ENCODE results near the gene HOXB5. TPM values are rescaled to one million over a fixed set of nuclear protein-coding genes. Genes with fewer than 3 reads are reported as not detected.

Gene HOXB5
- total and polyA plus RNA-seq, 2 donors (not counting 1 experiment from before 2014, with no cell fraction given): not detected

DNA sequence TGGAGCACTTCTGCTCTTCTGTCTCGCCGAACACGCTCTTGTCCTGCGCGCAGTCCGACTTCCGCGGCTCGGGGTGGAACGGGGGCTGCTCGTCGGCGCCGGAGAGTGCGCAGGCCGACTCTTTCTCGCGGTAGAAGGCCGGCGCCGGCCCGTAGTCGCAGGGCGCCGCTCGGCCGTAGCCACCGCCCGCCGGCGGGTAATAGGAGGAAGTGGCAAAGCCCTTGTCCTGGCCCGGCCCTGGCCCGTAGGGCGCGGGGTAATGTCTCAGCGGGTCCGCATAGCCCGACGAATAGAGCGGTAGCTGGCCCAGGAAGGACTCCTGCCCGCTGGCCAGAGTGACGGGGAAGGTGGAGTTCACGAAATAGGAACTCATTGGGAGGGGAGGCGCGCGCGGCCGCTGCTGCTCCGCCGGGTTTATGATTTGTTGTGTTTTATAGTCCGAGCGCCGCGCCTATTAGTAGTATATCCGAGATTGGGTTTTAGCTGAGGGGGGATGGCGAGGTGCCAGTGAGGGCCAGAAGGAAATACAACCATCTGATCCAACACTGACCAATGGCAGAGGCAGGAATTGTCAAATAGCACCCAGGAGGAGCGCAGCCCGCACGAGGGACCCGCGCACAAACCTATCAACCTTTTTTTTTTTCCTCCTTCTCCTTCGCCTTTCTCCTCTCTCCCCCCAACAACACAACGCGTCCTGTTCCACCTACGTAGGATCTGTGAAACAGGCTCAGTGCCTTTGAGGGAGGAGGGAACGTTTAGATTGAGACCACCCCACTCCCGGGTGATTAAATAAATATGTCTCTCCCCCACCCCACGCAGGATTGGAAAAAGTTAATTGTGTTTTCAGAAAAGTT, 4.4 kb upstream of the HOXB5 start:
- peak overlapping the region; percentile 56 for H3K27ac Mint-ChIP-seq
- 3% methylated on average over 58 of the region's 68 CpGs for WGBS (ENCODE audit: insufficient coverage)
- TF ChIP-seq CTCF (IDR thresholded peaks at IDR 0.05) (no peak), EZH2 (IDR thresholded peaks at IDR 0.05; ENCODE audit: borderline replicate concordance, insufficient read depth, low read depth, low read length, poor library complexity, severe bottlenecking) (peak; percentile 86)
- H3K4me2 ChIP-seq (replicated peaks; ENCODE audit: low read depth, low read length, poor library complexity, severe bottlenecking): peak overlapping the region; percentile 94
- peak overlapping the region; percentile 81 for H3K4me3 Mint-ChIP-seq
- H3K4me3 ChIP-seq (ENCODE audit: control extremely low read depth in 1 of 5, extremely low read depth in 1 of 5, insufficient read depth in 1 of 5, low read depth in 2 of 5, low read length in 4 of 5): peak overlapping the region in 4 of 5 experiments; percentile 28 to 63 (median 46)
- H3K9me3 ChIP-seq (ENCODE audit: control extremely low read depth in 1 of 3, control insufficient read depth in 2 of 3, insufficient read depth in 1 of 3, low read length in 2 of 3): peaks cover 0 to 24% (median 0%) of the 10 kb centered on the region in 3 donors
- peaks cover 85% of the 10 kb centered on the region for H3K27me3 Mint-ChIP-seq
- no peaks in the 10 kb centered on the region for H3K79me2 ChIP-seq (ENCODE audit: control insufficient read depth, insufficient read depth, low read length)
- ChIA-PET CTCF (interaction anchor here (0.7 to 1.1 kb wide), 4 partner anchors 8 to 97 kb away, joined by 3 to 6 read pairs (median 4); no protein-coding TSS in a partner anchor), POLR2A (no interaction called here)
- no peaks in the 10 kb centered on the region for H3K36me3 ChIP-seq (replicated peaks in 1 of 2; ENCODE audit: control extremely low read depth in 1 of 2, control insufficient read depth in 1 of 2, extremely low read depth in 1 of 2, insufficient read depth in 2 of 2, low read length in 1 of 2)
- peak overlapping the region; percentile 73 for H2AFZ ChIP-seq (ENCODE audit: insufficient read depth, low read depth, low read length, poor library complexity, severe bottlenecking)
- H4K20me1 ChIP-seq (ENCODE audit: control insufficient read depth, insufficient read depth, low read length, poor library complexity, severe bottlenecking): peaks cover 8% of the 10 kb centered on the region
- peak; percentile 82 for DNase-seq
- intact Hi-C loops (cut with micrococcal nuclease): loop anchor here (2.0 to 5.0 kb wide), 2 partner anchors 13 to 129 kb away; partner anchors contain the start of genes HOXB13 and HOXB7
- no peaks in the 10 kb centered on the region for H3K9me3 Mint-ChIP-seq (ENCODE audit: insufficient read depth)
- no peak overlapping the region for H3K27ac ChIP-seq (ENCODE audit: low read length in 2 of 2)
- peaks cover 42% of the 10 kb centered on the region for H3K4me1 Mint-ChIP-seq
- H3K4me1 ChIP-seq (ENCODE audit: control insufficient read depth in 2 of 2, insufficient read depth in 2 of 2, low read length in 2 of 2): peaks cover 45 to 50% of the 10 kb centered on the region in 2 donors
- H3K27me3 ChIP-seq (replicated peaks in 1 of 4; ENCODE audit: control extremely low read depth in 1 of 4, control insufficient read depth in 3 of 4, insufficient read depth in 4 of 4, low read length in 3 of 4): peaks cover 0 to 99% (median 75%) of the 10 kb centered on the region in 4 experiments
- peak; percentile 46 for ATAC-seq (ENCODE audit: low read depth)
- peak overlapping the region; percentile 67 for H3K9ac ChIP-seq (ENCODE audit: low read length)

DNA sequence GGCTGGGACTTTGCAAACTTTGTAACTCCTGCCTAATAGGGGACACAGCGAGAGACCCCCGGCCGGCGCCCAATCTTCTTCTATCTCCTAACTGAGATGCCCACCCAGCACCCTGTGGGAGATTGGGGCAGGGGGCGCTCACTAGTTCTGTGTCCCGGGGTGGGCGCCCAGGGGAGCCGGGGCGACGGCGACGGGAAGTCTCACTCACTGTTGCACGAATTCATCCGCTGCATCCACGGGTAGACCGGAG, 3.9 kb upstream of the HOXB5 start:
- TF ChIP-seq CTCF (IDR thresholded peaks at IDR 0.05) (no peak), EZH2 (IDR thresholded peaks at IDR 0.05; ENCODE audit: borderline replicate concordance, insufficient read depth, low read depth, low read length, poor library complexity, severe bottlenecking) (no peak)

More for the DNA sequence above, 3.9 kb upstream of the HOXB5 start:
- H3K4me1 Mint-ChIP-seq: peaks cover 45% of the 10 kb centered on the region
- Histone ChIP-seq H3K9me3 (ENCODE audit: control extremely low read depth in 1 of 3, control insufficient read depth in 2 of 3, insufficient read depth in 1 of 3, low read length in 2 of 3) (peaks cover 0 to 20% (median 0%) of the 10 kb centered on the region in 3 donors), H3K9ac (ENCODE audit: low read length) (peak overlapping the region; percentile 67), H2AFZ (ENCODE audit: insufficient read depth, low read depth, low read length, poor library complexity, severe bottlenecking) (peak overlapping the region; percentile 73), H3K36me3 (replicated peaks in 1 of 2; ENCODE audit: control extremely low read depth in 1 of 2, control insufficient read depth in 1 of 2, extremely low read depth in 1 of 2, insufficient read depth in 2 of 2, low read length in 1 of 2) (no peaks in the 10 kb centered on the region), H3K79me2 (ENCODE audit: control insufficient read depth, insufficient read depth, low read length) (no peaks in the 10 kb centered on the region), H3K27me3 (replicated peaks in 1 of 4; ENCODE audit: control extremely low read depth in 1 of 4, control insufficient read depth in 3 of 4, insufficient read depth in 4 of 4, low read length in 3 of 4) (peaks cover 0 to 99% (median 77%) of the 10 kb centered on the region in 4 experiments), H3K4me3 (ENCODE audit: control extremely low read depth in 1 of 5, extremely low read depth in 1 of 5, insufficient read depth in 1 of 5, low read depth in 2 of 5, low read length in 4 of 5) (peak overlapping the region in 4 of 5 experiments; percentile 28 to 63 (median 46)), H3K4me2 (replicated peaks; ENCODE audit: low read depth, low read length, poor library complexity, severe bottlenecking) (peak overlapping the region; percentile 94), H3K4me1 (ENCODE audit: control insufficient read depth in 2 of 2, insufficient read depth in 2 of 2, low read length in 2 of 2) (peaks cover 47 to 50% of the 10 kb centered on the region in 2 donors), H4K20me1 (ENCODE audit: control insufficient read depth, insufficient read depth, low read length, poor library complexity, severe bottlenecking) (peaks cover 8% of the 10 kb centered on the region), H3K27ac (ENCODE audit: low read length in 2 of 2) (no peak overlapping the region)
- CTCF ChIA-PET: interaction anchor here (1.1 kb wide), 1 partner anchor 10 kb away, joined by 3 read pairs; no protein-coding TSS in a partner anchor
- DNase-seq (no peak), ATAC-seq (ENCODE audit: low read depth) (no peak)
- H3K27me3 Mint-ChIP-seq: peaks cover 87% of the 10 kb centered on the region
- intact Hi-C loops (cut with micrococcal nuclease): loop anchor here (2.0 to 5.0 kb wide), 2 partner anchors 13 to 130 kb away; partner anchors contain the start of genes HOXB13 and HOXB7
- WGBS (ENCODE audit: insufficient coverage): 2% methylated on average over 13 of the region's 16 CpGs
- H3K27ac Mint-ChIP-seq: peak overlapping the region; percentile 56
- POLR2A ChIA-PET: no interaction called here
- H3K4me3 Mint-ChIP-seq: peak overlapping the region; percentile 81
- no peaks in the 10 kb centered on the region for H3K9me3 Mint-ChIP-seq (ENCODE audit: insufficient read depth)
